Measurements from ENCODE around the gene CPSF3.

The CPSF3 gene

GRCh38 chr2:9461079-9461478 lies 37.6 kb downstream of the CPSF3 start:
- TF ChIP-seq CTCF (IDR thresholded peaks at IDR 0.05) = no peak
- Histone ChIP-seq H3K27ac (no peak overlapping the region), H3K4me3 (no peak overlapping the region)
- no peak for DNase-seq (ENCODE audit: low spot score)

GRCh38 chr2:9462313-9462712 lies 38.9 kb downstream of the CPSF3 start:
- TF ChIP-seq CTCF (IDR thresholded peaks at IDR 0.05) = no peak
- H3K27ac ChIP-seq = no peak overlapping the region
- DNase-seq (ENCODE audit: low spot score) = no peak
- no peak overlapping the region for H3K4me3 ChIP-seq

GRCh38 chr2:9462886-9463697 lies 39.6 kb downstream of the CPSF3 start:
- no peak for TF ChIP-seq CTCF (IDR thresholded peaks at IDR 0.05)
- no peak overlapping the region for H3K4me3 ChIP-seq
- H3K27ac ChIP-seq = no peak overlapping the region
- DNase-seq (ENCODE audit: low spot score) = no peak

GRCh38 chr2:9463698-9464034 lies 40.2 kb downstream of the CPSF3 start:
- no peak for TF ChIP-seq CTCF (IDR thresholded peaks at IDR 0.05)
- DNase-seq (ENCODE audit: low spot score) = no peak
- H3K4me3 ChIP-seq = no peak overlapping the region
- no peak overlapping the region for H3K27ac ChIP-seq

- TF ChIP-seq CTCF (IDR thresholded peaks at IDR 0.05) = no peak
- no peak for DNase-seq (ENCODE audit: low spot score)
- no peak overlapping the region for H3K4me3 ChIP-seq
- no peak overlapping the region for H3K27ac ChIP-seq
Observed at GRCh38 chr2:9465170-9465569, 41.7 kb downstream of the CPSF3 start.

GRCh38 chr2:9466147-9466683 lies 42.8 kb downstream of the CPSF3 start:
- no peak for DNase-seq (ENCODE audit: low spot score)
- H3K4me3 ChIP-seq = no peak overlapping the region
- no peak for TF ChIP-seq CTCF (IDR thresholded peaks at IDR 0.05)
- H3K27ac ChIP-seq = no peak overlapping the region

- H3K27ac ChIP-seq = no peak overlapping the region
- TF ChIP-seq CTCF (IDR thresholded peaks at IDR 0.05) = no peak
- no peak for DNase-seq (ENCODE audit: low spot score)
- H3K4me3 ChIP-seq = no peak overlapping the region
Observed at GRCh38 chr2:9467687-9468086, 44.2 kb downstream of the CPSF3 start.

All from coronary artery (tissue), 2 donors.